GM19372 (cell line): ENCODE results near the gene CUEDC1.
"Not testable (repeated sequence)": the region's sequence is repeated elsewhere in the genome, so short reads cannot be mapped to it uniquely, and the experiment has no call there.

Experiments
- ATAC-seq: cut with Tn5 transposase; IDR thresholded peaks from one replicate; pipeline ENCODE4 v1.9.1; 2021; ENCODE audit warnings: mild to moderate bottlenecking, low read depth, moderate library complexity; ENCODE audit not compliant: unreplicated experiment

Gene CUEDC1

DNA sequence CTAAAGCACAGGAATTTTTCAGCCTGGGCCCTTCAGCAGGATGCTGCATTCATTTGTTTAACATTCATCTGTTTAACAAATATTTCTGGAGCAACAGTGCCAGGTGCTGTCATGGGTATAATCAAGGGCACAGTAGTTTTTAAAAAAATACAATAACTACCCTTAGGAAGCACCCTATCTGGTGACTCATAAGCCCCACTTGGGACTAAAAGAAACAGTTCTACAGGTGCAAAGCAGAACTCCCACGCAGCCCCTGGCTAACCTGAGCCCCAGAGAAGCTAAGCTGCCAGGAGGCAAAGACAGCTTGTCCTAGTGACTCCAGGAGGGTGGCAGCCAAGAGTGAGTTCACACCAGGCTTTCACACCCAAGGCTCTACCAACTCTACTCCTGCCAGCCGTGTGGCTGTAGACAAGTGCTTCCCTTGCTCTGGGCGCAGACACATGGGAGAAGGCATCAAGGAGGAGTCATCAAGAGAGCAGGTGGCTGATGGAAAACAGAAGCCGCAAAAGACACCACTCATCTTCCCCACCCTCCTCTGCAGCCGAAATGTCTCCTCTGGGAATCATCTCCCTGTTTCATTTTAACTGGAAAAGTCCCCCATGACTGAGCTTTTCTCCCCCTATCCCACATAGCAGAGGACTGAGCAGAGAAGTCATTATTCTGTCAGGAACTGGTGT lies 14.4 kb downstream of the CUEDC1 start:
- ATAC-seq: no peak

DNA sequence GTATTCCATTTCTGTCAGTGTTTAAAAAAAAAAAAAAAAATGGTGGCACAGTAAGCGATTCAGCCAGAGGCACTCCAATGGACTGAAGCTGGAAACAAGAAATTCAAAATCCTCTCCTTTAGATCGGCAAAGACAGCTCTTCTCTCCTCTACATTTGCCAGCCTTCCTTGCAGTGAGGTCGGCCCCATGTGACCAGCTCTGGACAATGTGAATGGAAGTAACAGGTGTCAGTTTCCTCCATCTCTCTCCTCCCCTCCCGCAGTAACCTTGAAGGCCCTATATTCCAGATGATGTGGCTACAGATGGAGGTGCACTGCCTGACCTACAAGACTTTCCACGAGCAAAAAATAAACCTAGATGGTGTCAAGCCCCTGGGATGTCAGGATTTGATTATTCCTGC lies 15.0 kb downstream of the CUEDC1 start:
- ATAC-seq: no peak

DNA sequence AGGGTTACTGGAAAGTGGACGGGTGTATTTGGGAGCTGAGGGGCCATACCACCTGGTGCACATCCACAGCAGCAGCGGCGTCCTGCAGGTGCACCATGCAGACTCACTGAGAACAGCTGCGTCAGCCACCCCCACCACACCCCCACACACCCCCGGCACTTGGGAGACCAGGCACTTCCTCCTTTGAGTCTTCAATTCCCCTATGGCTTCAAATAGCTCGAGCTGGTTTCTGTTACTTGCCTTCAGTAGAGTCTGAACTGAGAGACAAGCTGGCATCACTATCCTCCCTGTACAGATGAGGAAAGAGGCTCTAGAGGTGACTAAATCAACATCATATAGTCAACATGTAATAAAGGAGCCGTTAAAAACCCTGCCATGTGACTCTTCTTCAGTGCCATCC lies 15.4 kb downstream of the CUEDC1 start:
- ATAC-seq: peak; percentile 70

- ATAC-seq: no peak
Observed at GRCh38 chr17:57938061-57938502, 17.1 kb downstream of the CUEDC1 start.

DNA sequence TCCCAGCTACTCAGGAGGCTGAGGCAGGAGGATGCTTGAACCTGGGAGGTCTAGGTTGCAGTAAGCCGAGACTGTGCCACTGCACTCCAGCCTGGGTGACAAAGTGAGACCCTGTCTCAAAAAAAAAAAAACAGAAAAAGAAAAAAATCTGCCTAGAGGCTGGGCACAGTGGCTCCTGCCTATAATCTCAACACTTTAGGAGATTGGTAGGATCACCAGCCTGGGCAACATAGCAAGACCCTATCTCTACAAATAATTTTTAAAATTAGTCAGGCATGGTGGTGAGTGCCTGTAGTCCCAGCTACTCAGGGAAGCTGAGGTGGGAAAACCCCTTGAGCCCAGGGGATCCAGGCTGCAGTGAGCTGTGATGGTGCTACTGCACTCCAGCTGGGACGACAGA lies 17.7 kb downstream of the CUEDC1 start:
- ATAC-seq: no peak

- ATAC-seq: no peak
Observed at GRCh38 chr17:57935833-57936807, 19.1 kb downstream of the CUEDC1 start.

DNA sequence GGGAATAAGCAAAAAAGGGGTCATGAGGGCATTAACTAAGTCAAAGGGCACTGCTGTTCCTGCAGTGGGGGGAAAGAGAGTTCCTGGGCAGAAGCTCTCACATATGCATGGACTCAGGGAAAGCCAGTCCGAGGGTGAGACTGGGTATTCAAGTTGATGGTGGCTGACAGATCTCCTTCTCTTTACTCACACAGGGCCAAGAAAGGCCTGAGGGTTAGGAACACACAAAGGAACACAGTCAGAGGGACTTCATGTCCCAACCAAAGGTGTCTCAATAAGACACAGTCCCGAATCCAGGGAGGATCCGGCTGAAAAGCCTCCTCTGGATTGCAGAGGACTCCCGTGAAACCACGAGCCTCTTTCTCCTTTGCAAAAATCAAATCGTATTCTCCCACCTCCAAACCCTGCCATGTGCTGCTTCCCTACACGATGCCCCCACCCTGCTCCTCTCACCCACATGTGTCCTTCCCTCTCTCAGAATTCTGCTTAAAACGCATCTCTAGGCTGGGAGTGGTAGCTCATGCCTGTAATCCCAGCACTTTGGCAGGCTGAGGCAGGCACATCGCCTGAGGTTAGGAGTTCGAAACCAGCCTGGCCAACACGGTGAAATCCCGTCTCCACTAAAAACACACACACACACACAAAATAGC lies 23.6 kb downstream of the CUEDC1 start:
- ATAC-seq: no peak

DNA sequence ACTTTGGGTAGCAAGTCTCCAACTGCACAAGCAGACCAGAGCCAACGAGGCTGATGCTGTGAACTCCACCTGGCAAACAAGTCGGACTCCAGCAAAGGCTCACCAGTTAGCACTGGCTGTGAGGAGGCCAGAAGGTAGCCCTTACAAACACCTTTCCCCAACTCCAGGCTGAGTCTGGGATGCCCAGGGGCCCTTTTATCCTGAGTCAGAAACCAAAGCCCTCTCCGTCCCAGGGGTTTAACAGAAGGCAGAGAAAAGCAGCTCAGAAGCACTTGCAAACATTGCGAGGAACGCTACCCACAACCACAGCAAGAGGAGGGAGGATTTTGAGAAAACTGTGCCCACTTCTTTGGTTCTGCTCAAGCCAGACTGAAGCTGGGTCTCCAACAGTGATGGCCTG lies 25.0 kb downstream of the CUEDC1 start:
- no peak for ATAC-seq

DNA sequence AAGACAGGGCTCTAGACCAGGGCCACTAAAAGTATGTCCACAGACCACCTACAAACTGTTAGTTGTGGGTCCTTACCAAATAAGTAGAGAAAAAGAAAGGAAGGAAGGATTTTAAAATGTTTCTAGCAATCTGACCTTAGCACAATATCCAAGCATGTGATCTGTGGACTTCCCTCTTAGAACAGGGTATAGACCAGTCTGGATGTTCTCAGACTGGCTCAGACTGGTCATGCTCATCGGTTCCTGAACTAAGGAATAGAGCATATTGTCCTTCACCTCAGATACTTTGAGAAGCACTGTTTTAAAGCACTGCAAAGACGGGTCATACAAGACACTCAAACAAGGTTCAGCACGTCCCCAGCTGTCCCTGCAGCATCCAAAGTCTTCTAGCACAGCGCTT lies 25.8 kb downstream of the CUEDC1 start:
- ATAC-seq: no peak

- ATAC-seq: no peak
Observed at GRCh38 chr17:57928928-57929327, 26.3 kb downstream of the CUEDC1 start.

GRCh38 chr17:57927048-57927723 lies 28.0 kb downstream of the CUEDC1 start:
- no peak for ATAC-seq

- no peak for ATAC-seq
Observed at GRCh38 chr17:57926723-57927047, 28.5 kb downstream of the CUEDC1 start.

DNA sequence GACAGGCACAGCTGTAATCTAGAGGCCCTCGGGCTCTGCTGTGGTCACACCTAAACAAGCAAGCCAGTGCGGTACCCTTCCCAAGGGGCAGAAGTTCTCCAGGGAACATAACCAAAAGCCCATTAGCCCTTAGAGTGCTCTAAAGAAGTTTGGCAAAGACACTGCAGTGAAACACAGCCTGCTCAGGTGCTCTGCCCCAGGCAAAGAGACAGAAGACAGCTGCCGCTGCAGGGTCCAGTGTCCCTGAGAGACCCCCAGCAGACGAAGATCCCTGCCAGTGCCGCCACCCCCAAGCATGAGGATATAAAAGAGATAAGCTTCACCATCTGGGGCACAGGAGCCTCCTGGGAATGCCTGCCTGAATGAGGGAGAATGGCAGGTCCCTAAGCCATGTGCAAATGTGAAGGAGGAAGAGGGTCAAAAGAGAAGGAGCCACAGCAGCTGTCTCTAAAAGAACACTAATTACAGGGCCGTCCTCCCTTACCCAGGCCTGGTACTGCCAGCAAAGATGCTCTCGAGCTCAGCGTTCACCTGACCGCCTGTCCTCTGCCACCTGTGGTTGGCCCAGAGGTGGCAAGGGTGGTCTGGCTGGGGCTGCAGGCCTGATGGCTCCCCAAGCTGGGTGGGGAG lies 29.7 kb downstream of the CUEDC1 start:
- no peak for ATAC-seq

DNA sequence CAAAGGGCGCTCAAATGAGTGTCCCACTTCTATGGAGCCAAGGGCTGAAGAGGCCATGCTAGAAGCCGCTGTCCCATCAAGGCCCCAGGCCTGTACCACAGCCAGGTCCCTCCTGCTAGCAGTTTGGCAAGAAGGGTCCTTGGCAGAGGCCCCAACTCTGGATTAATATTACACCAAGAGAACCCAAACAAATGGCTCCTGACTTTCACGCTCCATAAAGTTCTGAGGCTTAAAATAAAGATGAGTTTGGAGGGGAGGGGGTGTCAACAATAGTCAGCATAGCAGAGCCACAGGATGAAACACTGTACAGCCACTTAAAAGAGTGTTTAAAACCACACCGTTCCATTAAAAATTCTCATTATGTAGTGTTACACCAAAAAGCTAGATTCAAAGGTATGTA lies 30.5 kb downstream of the CUEDC1 start:
- no peak for ATAC-seq

DNA sequence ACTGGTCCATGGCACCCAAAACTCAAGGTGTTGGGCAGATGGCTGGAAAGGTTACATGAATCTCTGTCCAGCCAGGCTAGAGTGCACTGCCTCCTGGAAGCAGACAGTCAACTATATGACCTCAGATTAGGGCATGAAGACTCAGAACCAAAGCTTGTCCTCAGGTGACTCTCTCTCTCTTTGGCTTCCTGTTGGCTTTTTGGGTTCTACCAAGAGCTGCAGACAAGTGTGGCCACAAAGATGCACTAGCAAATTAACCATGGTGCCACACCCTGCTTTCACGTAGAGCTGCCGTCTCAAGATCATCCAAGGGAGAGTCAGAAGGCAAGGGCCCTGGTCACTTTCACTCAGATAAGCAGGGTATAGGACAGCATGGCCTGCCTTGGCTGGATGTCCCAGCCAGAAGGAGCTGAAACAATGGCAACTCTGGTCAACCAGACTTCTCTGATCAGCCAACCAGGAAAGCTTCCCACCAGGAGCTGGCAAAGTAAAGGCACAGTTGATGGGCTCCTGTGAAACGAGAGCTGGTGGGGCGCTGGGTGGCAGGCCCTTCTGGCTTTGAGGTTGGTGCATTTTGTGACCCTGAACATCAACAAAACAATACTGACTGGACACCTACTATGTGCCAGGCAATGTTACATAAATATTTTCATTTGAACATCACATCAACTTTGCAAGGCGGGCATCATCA lies 31.9 kb downstream of the CUEDC1 start:
- ATAC-seq: no peak

DNA sequence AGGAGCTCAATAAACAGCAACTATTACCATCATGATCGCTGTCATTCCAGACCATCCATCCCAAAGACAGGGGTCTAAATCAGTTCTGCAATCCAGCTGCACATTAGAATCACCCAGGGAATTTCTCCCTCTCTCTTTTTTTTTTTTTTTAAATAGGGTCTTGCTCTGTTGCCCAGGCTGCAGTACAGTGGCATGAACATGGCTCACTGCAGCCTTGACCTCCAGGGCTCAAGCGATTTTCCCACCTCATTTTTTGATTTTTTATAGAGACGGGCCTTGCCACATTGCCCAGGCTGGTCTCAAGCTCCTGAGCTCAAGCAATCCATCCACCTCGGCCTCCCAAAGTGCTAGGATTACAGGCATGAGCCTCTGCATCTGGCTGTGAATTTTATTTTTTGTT lies 32.5 kb downstream of the CUEDC1 start:
- not testable (repeated sequence) for ATAC-seq

- ATAC-seq: no peak
Observed at GRCh38 chr17:57920916-57921703, 34.1 kb downstream of the CUEDC1 start.

DNA sequence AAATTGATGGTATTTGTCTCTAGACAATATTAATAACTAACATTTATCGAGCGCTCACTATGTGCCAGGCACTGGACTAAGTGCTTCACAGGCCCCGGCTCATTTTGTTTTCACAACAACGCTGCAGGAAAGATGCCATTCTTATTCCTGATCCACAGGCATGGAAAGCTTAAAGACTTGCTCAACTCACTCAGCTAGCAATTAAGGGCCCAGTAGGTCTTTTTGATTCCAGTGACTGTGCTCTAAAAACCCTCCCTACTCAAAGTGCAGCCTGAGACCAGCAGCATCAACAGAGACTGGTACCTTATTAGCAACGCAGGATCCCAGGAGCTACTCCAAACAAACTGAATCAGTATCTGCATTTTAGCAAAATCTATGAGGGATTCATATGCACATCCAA lies 35.3 kb downstream of the CUEDC1 start:
- ATAC-seq: no peak
